Activated CD4-positive, alpha-beta T cell treated with anti-CD3 and anti-CD28 coated beads for 36 hours (primary cell): ENCODE results near the gene AARS1. TPM values are rescaled to one million over a fixed set of nuclear protein-coding genes. Genes with fewer than 3 reads are reported as not detected.
"Not testable (repeated sequence)": the region's sequence is repeated elsewhere in the genome, so short reads cannot be mapped to it uniquely, and the experiment has no call there.

Source experiments
- ATAC-seq: fragments of 200-7000 bp; cut with Tn5 transposase; one replicate; pipeline ENCODE4 v1.10.0; 2021; ENCODE audit warnings: mild to moderate bottlenecking, moderate library complexity
- CTCF ChIA-PET: fragments of 350-600 bp; sonication (Branson Sonifier 250); formaldehyde crosslinking; loops from one replicate; lab custom pipeline; 2021; ENCODE audit warnings: antibody characterized with exemption; lab: Charles Lee
- POLR2A ChIA-PET: fragments of 350-600 bp; sonication (Branson Sonifier 250); formaldehyde crosslinking; loops from one replicate; lab custom pipeline; 2021; ENCODE audit warnings: antibody characterized with exemption, inconsistent platforms; lab: Charles Lee
- DNase-seq: peaks from one replicate; pipeline ENCODE4 v3.0.0-alpha.2; 2020
- H3K27ac Mint-ChIP-seq: one replicate; pipeline ENCODE4 v1.8.0; 2021; ENCODE audit warnings: mixed read lengths
- H3K27me3 Mint-ChIP-seq: one replicate; pipeline ENCODE4 v1.8.0; 2021; ENCODE audit warnings: mixed read lengths
- H3K36me3 Mint-ChIP-seq: one replicate; pipeline ENCODE4 v1.8.0; 2021; ENCODE audit warnings: low read depth, mixed read lengths
- H3K4me1 Mint-ChIP-seq: one replicate; pipeline ENCODE4 v1.8.0; 2021; ENCODE audit warnings: mixed read lengths
- H3K4me3 Mint-ChIP-seq: one replicate; pipeline ENCODE4 v1.8.0; 2021; ENCODE audit warnings: mild to moderate bottlenecking, moderate library complexity, mixed read lengths
- H3K9me3 Mint-ChIP-seq: one replicate; pipeline ENCODE4 v1.8.0; 2021; ENCODE audit warnings: low read depth, mixed read lengths
- intact Hi-C, 2 experiments: fragments of 100-400 bp; cut with DNase I in 1 of 2; cut with micrococcal nuclease in 1 of 2; formaldehyde crosslinking; loops; one replicate each; pipeline versions ENCODE4 v1.14.2 to v1.15.1; 2022 to 2024; cut with DNase I, micrococcal nuclease
- total RNA-seq, 2 experiments: library from RNA; stranded (reverse); gene quantifications; one replicate each; pipeline ENCODE4 v1.2.3, GENCODE V29; 2021

Gene AARS1
- total RNA-seq, 2 experiments from 2014 or later = 180 to 189 TPM

DNA sequence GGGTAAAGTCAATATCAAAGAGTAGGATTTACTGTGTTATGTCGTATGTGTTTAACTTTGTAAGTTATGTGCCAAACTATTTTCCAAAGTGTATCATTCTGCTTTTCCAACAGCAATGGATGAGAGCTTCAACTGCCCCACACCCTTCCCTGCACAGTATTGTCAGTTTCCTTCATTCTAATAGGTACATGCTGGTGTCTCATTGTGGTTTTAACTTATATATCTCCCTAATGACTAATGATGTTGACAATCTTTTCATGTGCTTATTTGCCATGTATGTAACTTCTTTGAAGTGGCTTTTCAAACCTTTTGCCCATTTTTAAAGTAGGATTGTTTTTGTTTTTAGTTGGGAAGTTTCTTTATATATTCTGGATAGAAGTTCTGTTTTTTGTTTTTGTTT, 13.4 kb upstream of the AARS1 start:
- Mint-ChIP-seq H3K27ac (no peak overlapping the region), H3K36me3 (peaks cover 20% of the 10 kb centered on the region), H3K4me3 (no peak overlapping the region), H3K4me1 (peaks cover 42% of the 10 kb centered on the region), H3K9me3 (peaks cover 4% of the 10 kb centered on the region), H3K27me3 (no peaks in the 10 kb centered on the region)
- ChIA-PET POLR2A (interaction anchor here (0.7 kb wide), 1 partner anchor 350 kb away, joined by 4 read pairs; no protein-coding TSS in a partner anchor), CTCF (no interaction called here)
- intact Hi-C loops = no loop called here
- DNase-seq (no peak), ATAC-seq (no peak)

DNA sequence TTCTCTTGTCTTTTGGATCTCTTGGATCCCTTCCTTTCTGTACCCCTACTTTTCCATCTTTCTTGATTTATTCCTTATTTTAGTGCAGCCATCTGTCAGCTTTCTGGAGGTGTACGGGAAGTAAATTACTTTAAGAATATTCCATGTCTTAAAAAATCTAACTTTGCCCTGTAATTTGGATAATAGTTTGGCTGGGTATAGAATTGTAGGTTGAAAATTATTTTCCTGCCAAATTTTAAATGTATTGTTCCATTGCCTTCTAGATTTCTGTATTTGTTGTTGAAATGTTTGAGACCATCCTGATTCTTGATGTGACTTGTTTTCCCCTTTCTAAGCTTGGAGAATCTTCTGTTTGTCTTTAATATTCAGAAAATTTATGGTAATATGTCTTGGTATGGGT, 11.8 kb upstream of the AARS1 start:
- peaks cover 4% of the 10 kb centered on the region for H3K9me3 Mint-ChIP-seq
- no peak for ATAC-seq

DNA sequence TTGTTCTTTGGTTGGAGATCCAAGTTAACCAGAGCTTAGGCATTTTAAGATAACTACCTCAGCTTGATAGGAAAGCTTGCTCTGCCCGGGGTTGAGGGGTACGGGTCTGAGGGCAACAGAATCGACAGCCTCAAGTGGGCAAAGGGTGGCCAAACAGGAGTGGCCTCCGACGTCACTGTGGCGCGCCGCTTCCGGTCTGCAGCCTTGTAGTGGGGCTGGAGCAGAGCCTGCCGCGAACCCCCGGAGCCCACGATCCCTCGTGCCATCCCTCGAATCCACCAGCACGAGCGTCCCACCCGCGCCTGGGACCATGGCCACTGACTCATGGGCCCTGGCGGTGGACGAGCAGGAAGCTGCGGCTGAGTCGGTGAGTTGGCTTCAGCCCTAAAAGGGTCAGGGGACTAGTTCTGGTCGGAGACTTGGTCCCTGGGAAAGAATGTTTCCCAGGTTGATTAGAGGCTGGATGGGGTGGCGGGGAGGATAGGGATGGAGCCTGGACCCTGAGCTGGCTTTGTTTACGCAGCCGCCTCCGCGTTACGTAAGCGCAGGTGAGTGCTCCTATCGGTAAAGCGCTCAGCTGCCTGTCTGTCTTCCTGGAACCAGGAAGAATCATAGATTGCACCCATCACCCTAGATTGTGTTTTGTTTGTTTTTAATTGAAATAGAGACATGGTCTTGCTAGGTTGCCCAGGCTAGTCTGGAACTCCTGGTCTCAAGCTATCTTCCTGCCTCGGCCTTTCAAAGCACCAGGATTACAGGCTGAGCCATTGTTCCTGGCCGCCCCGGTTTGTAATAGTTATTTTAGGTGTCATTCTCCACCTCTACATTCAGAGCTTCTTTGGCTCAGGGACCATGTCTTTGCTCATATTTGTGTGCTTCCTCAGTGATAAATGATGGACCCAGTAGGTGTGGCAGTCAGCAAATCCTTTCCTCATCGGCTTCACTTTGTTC, 10.0 kb upstream of the AARS1 start, which contains the start of gene DDX19B:
Gene DDX19B, plus strand, starts transcription at position 199 of the 951 bp plus-strand sequence. Its CDS starts 112 bp downstream, at position 311.
- peak; percentile 91 for ATAC-seq
- no peaks in the 10 kb centered on the region for H3K27me3 Mint-ChIP-seq
- H3K4me3 Mint-ChIP-seq = peak within 1 kb of the TSS; percentile 91
- H3K27ac Mint-ChIP-seq = peak within 1 kb of the TSS; percentile 96
- DNase-seq = peak; percentile 83
- intact Hi-C loops = loop anchor here (1.0 to 2.0 kb wide), 3 partner anchors 10 to 48 kb away; partner anchors contain the start of genes DDX19A (in 2 of the 2) and AARS1 (in 1 of the 2)
- peaks cover 32% of the 10 kb centered on the region for H3K4me1 Mint-ChIP-seq
- H3K9me3 Mint-ChIP-seq = peaks cover 4% of the 10 kb centered on the region
- ChIA-PET POLR2A (interaction anchor here (0.9 to 3.0 kb wide), 6 partner anchors 9 to 82 kb away, joined by 3 to 27 read pairs (median 6); partner anchors contain the start of genes AARS1 and DDX19A), CTCF (interaction anchor here (0.7 to 1.6 kb wide), 8 partner anchors 8 to 1107 kb away, joined by 3 to 5 read pairs (median 4); no protein-coding TSS in a partner anchor)
- H3K36me3 Mint-ChIP-seq = peaks cover 16% of the 10 kb centered on the region

More for the DNA sequence above, 11.8 kb upstream of the AARS1 start:
- DNase-seq = no peak
- H3K36me3 Mint-ChIP-seq = peaks cover 20% of the 10 kb centered on the region
- peak overlapping the region; percentile 60 for H3K27ac Mint-ChIP-seq
- intact Hi-C loops = no loop called here
- ChIA-PET CTCF (interaction anchor here (0.6 kb wide), 1 partner anchor 14 kb away, joined by 3 read pairs; no protein-coding TSS in a partner anchor), POLR2A (no interaction called here)
- peaks cover 42% of the 10 kb centered on the region for H3K4me1 Mint-ChIP-seq
- H3K4me3 Mint-ChIP-seq = no peak overlapping the region
- H3K27me3 Mint-ChIP-seq = no peaks in the 10 kb centered on the region

DNA sequence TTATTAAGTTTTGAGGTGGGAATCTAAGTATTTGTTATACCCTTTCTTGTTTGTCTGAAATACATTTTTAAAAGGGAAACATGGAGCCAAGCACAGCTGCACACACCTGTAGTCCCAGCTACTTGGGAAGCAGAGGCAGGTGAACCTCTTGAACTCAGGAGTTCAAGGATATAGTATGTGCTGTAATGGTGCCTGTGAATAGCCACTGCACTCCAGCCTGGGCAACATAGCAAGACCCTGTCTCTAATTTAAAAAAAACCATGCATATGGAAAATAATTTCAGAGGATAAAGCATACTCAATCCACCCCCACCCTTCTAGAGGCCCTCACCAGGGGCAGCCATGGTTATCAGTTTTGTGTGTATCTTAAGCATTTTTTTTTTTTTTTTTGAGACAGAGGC, 6.3 kb upstream of the AARS1 start:
- Mint-ChIP-seq H3K9me3 (no peaks in the 10 kb centered on the region), H3K27me3 (no peaks in the 10 kb centered on the region), H3K4me1 (peaks cover 24% of the 10 kb centered on the region), H3K36me3 (peaks cover 2% of the 10 kb centered on the region), H3K27ac (no peak overlapping the region), H3K4me3 (no peak overlapping the region)
- intact Hi-C loops = no loop called here
- CTCF ChIA-PET = no interaction called here
- ATAC-seq (no peak), DNase-seq (no peak)
- POLR2A ChIA-PET = no interaction called here

DNA sequence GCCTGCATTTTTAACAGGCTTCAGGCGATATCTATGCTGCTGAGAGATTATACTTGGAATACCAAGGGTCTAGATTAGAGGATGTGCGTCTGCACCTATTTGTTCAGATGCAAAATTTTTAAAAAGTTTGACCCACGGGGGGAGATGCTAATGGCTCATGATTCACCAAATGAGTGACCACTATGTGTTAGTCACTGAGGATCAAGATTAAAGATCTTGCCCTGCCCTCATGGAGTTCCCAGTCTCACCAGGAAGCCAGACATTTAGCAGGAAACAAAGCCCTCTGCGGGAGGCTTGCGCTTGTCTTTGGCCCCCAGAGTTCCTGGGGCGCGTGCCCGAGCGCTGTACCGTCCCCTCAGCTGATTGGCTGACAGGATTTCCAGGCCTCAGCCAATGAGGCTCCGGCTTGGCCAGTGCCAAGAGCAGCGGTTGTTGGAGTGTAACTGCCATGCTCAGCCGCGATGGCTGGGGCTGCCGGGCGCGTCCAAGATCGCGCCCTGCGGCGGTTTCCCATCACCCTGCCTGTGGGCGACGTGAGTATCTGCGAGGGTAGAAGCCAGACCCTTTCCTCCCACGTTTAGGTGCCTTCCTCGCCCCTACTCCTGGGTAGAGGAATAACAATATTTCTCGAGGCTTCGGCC, 5.2 kb upstream of the AARS1 start:
- no peak for ATAC-seq
- POLR2A ChIA-PET = no interaction called here
- no peak overlapping the region for H3K4me3 Mint-ChIP-seq
- H3K36me3 Mint-ChIP-seq = no peaks in the 10 kb centered on the region
- H3K27me3 Mint-ChIP-seq = no peaks in the 10 kb centered on the region
- intact Hi-C loops = no loop called here
- no peak for DNase-seq
- no peaks in the 10 kb centered on the region for H3K9me3 Mint-ChIP-seq
- no peak overlapping the region for H3K27ac Mint-ChIP-seq
- CTCF ChIA-PET = no interaction called here
- peaks cover 21% of the 10 kb centered on the region for H3K4me1 Mint-ChIP-seq

DNA sequence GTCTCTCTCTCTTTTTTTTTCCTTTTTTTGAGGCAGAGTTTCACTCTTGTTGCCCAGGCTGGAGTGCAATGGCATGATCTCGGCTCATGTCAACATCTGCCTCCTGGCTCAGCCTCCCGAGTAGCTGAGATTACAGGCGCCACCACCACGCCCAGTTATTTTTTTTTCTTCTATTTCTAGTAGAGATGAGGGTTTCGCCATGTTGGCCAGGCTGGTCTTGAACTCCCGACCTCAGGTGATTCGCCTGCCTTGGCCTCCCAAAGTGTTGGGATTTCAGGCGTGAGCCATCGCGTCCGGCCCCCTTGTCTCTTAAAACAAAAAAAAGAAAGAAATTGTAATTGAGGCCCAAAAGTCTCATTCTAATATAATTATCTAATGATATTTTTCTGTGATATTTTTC, 2.8 kb upstream of the AARS1 start:
- CTCF ChIA-PET = interaction anchor here (1.2 kb wide), 1 partner anchor 25 kb away, joined by 4 read pairs; no protein-coding TSS in a partner anchor
- H3K4me3 Mint-ChIP-seq, H3K9me3 Mint-ChIP-seq, POLR2A ChIA-PET, H3K27me3 Mint-ChIP-seq, intact Hi-C loops, DNase-seq, H3K27ac Mint-ChIP-seq, ATAC-seq: not testable (repeated sequence)
- Mint-ChIP-seq H3K4me1 (peaks cover 24% of the 10 kb centered on the region), H3K36me3 (peaks cover 15% of the 10 kb centered on the region)

DNA sequence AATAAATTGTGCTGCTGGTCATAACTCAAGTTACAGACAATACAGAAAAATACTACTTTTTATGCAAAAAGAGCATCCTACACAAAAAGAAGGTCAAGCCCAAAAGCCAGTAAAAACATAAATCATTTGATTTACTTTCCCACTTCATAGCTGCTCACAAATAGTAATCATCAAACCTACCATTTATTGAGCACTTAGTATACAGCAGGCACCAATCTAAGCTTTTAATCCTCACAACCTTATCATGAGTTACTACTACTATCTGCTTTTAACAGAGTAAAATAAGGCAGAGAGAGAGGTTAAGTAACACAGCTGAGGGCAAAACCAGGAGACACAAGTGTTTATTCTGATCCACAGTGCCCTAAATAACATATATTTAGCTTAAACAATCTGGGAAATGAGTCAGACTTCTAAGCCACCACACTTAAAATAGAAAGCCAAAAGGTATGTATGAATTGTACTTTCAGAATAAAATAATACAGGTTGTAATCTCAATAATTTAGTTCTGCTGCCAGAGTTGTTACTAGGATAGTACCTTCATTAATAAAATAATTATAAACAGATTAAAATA, 1.7 kb upstream of the AARS1 start:
- Mint-ChIP-seq H3K9me3 (no peaks in the 10 kb centered on the region), H3K4me1 (peaks cover 24% of the 10 kb centered on the region), H3K36me3 (peaks cover 15% of the 10 kb centered on the region), H3K27ac (peak overlapping the region; percentile 31), H3K4me3 (no peak overlapping the region), H3K27me3 (no peaks in the 10 kb centered on the region)
- CTCF ChIA-PET = interaction anchor here (1.0 to 1.2 kb wide), 3 partner anchors 9 to 55 kb away, joined by 3 to 5 read pairs (median 4); partner anchors contain the start of gene DDX19A
- DNase-seq (no peak), ATAC-seq (no peak)
- POLR2A ChIA-PET = interaction anchor here (0.6 to 0.9 kb wide), 4 partner anchors 9 to 59 kb away, joined by 3 to 9 read pairs (median 6); no protein-coding TSS in a partner anchor
- intact Hi-C loops = no loop called here

DNA sequence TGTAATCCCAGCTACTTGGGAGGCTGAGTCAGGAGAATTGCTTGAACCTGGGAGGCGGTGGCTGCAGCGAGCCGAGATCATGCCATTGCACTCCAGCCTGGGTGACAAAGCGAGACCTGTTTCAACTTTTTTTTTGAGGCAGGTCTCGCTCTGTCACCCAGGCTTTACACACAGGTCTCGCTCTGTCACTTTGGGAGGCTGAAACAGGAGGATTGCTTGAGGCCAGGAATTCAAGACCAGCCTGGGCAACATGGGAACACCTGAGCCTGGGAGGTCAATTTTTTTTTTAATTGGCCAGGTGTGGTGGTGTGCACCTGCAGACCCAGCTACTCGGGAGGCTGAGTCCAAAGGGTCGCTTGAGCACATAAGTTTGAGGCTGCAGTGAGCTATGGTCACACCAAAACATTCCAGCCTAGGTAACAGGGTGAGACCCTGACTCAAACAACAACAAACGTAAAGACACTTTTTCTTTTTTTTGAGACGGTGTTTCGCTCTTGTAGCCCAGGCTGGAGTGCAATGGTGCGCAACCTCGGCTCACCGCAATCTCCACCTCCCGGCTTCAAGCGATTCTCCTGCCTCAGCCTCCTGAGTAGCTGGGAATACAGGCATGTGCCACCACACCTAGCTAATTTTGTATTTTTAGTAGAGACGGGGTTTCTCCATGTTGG, 1.9 kb downstream of the AARS1 start:
- H3K4me1 Mint-ChIP-seq = peaks cover 51% of the 10 kb centered on the region
- not testable (repeated sequence) for ATAC-seq
- POLR2A ChIA-PET = interaction anchor here (0.6 to 2.8 kb wide), 5 partner anchors 12 to 94 kb away, joined by 3 to 21 read pairs (median 5); partner anchors contain the start of genes DDX19A and DDX19B

DNA sequence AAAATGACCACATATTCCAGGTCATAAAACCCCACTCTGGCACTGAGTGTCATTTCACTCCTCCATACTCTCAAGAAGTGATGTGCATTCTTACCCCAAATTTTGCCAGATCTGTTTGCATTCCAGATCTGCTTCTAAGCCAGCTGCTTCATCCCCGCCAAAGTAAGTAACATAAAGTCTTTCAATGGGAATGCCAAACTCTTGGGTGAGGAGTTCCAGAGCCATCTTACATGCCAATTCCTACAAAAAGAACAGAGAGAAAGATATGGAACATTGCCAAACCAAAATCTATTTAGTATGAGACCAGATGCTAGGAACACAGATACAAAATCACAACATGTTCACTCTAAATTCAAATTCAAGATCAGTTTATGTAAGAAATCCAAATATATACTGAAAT, 12.9 kb downstream of the AARS1 start:
- ChIA-PET CTCF (interaction anchor here (1.3 kb wide), 1 partner anchor 9 kb away, joined by 4 read pairs; no protein-coding TSS in a partner anchor), POLR2A (no interaction called here)
- Mint-ChIP-seq H3K27ac (no peak overlapping the region), H3K4me3 (no peak overlapping the region), H3K27me3 (no peaks in the 10 kb centered on the region), H3K9me3 (no peaks in the 10 kb centered on the region), H3K36me3 (peaks cover 61% of the 10 kb centered on the region), H3K4me1 (no peaks in the 10 kb centered on the region)
- no peak for ATAC-seq
- intact Hi-C loops = loop anchor here in 1 of 2 experiments (5.0 kb wide), 1 partner anchor 286 kb away; no protein-coding TSS in a partner anchor
- DNase-seq = no peak

More for the DNA sequence above, 1.9 kb downstream of the AARS1 start:
- CTCF ChIA-PET = interaction anchor here (0.7 to 1.8 kb wide), 5 partner anchors 20 to 237 kb away, joined by 3 to 5 read pairs (median 3); partner anchors contain the start of gene DDX19A
- DNase-seq, H3K27me3 Mint-ChIP-seq, H3K9me3 Mint-ChIP-seq: not testable (repeated sequence)
- intact Hi-C loops = loop anchor here in 1 of 2 experiments (5.0 kb wide), 1 partner anchor 515 kb away; the partner anchor contains the start of gene VAC14
- Mint-ChIP-seq H3K4me3 (peak overlapping the region; percentile 92), H3K27ac (peak overlapping the region; percentile 96), H3K36me3 (peaks cover 43% of the 10 kb centered on the region)

DNA sequence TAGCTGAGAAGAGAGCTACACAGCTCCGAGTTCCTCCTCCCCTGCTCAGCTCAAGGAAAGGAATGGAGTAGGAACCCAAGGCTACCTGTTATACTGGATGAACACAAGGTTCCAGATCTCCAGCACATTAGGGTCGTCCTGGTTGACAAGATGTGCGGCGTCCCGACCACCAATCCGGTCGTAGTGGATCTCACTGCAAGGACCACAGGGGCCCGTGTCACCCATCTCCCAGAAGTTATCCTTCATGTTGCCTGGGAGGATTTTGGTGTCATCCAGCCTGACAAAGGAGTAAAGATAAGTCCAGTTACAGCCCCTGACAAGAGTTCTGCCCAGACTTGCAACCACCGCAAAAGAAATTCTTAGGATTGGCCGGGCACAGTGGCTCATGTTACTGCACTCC, 17.6 kb downstream of the AARS1 start:
- H3K4me1 Mint-ChIP-seq = no peaks in the 10 kb centered on the region
- H3K4me3 Mint-ChIP-seq = no peak overlapping the region
- no peak for DNase-seq
- no peaks in the 10 kb centered on the region for H3K9me3 Mint-ChIP-seq
- H3K27ac Mint-ChIP-seq = no peak overlapping the region
- ChIA-PET CTCF (interaction anchor here (0.9 kb wide), 1 partner anchor 15 kb away, joined by 5 read pairs; no protein-coding TSS in a partner anchor), POLR2A (no interaction called here)
- H3K36me3 Mint-ChIP-seq = peaks cover 63% of the 10 kb centered on the region
- no peaks in the 10 kb centered on the region for H3K27me3 Mint-ChIP-seq
- no peak for ATAC-seq
- intact Hi-C loops = no loop called here
